GM12864 (cell line): ENCODE results near the gene LRBA.

Experiments used
- DNase-seq: peaks from one replicate; pipeline ENCODE4 v3.0.0-alpha.2; 2011; ENCODE audit warnings: low read depth
- H3K4me3 ChIP-seq: 2 replicates; pipeline ENCODE4 v1.5.1; 2011; ENCODE audit warnings: mild to moderate bottlenecking, low read depth, low read length, control low read depth
- TF ChIP-seq, protein P1 (sequence below): IDR thresholded peaks from 2 replicates; pipeline ENCODE4 v1.5.1; 2011; ENCODE audit warnings: low read depth, mild to moderate bottlenecking, moderate library complexity, low read length, control low read depth, inconsistent platforms; ENCODE audit errors: missing control alignments

Gene LRBA

GRCh38 chr4:150256225-150256620 is 758.9 kb downstream of the LRBA start:
- DNase-seq, result no peak
- no peak overlapping the region for H3K4me3 ChIP-seq
- TF ChIP-seq, protein P1, sequence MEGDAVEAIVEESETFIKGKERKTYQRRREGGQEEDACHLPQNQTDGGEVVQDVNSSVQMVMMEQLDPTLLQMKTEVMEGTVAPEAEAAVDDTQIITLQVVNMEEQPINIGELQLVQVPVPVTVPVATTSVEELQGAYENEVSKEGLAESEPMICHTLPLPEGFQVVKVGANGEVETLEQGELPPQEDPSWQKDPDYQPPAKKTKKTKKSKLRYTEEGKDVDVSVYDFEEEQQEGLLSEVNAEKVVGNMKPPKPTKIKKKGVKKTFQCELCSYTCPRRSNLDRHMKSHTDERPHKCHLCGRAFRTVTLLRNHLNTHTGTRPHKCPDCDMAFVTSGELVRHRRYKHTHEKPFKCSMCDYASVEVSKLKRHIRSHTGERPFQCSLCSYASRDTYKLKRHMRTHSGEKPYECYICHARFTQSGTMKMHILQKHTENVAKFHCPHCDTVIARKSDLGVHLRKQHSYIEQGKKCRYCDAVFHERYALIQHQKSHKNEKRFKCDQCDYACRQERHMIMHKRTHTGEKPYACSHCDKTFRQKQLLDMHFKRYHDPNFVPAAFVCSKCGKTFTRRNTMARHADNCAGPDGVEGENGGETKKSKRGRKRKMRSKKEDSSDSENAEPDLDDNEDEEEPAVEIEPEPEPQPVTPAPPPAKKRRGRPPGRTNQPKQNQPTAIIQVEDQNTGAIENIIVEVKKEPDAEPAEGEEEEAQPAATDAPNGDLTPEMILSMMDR, result no peak

GRCh38 chr4:150255610-150256224 is 759.4 kb downstream of the LRBA start:
- TF ChIP-seq, protein P1, result no peak
- DNase-seq, result no peak

DNA sequence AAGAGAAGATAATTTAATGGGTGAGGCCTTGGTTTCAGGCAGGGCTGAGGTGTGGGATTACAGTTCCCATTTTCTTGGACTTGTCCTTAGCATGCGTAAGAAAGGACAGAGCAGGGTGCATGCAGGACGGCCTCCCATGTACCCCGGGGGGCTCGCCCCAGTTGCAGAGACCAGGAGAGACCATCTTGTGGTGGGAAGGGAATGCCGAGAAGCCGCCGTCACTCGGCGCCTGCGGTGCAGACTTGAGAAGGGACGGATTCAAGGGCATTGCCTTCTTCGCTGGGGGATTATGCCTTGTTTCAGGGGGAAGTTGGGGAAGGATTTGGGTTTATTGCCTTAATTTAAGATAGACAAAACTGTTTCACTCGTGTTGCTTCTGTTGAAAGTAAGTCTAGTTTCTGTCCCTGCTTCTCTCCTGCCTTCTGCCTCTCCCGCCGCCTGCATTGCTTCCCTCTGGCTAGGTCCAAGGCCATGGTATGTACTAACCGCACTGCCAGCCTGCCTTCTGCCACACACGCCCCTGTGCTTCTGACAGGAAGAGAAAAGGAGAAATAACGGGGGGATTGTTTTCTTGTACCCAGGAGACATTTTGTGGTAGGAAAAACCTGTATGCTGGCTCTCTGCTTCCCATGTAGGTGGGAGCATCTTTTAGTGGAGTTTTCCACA is 761.0 kb downstream of the LRBA start:
- no peak for DNase-seq
- no peak overlapping the region for H3K4me3 ChIP-seq

More at GRCh38 chr4:150255610-150256224, 759.4 kb downstream of the LRBA start:
- H3K4me3 ChIP-seq, result no peak overlapping the region

DNA sequence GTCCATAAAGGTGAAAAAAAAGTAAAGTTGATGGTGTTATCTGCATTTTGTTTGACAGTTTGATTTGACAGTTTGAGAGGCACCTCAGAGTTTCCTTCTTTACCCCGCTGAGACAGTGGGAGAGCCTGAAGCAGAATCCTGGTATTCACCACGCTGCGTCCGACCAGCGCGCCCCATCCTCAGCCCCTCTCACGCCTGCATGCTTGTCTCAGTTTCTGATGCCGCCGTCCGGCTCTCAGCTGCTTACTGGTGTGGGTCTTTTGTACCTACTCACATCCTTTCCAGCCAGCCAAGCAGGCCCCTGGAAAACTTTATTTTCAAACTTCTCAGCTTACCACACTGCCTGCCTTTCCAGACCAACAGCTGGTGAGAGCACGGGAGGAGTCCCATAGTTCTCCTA is 761.7 kb downstream of the LRBA start:
- no peak for DNase-seq
- TF ChIP-seq, protein P1, result no peak
- H3K4me3 ChIP-seq, result no peak overlapping the region

More for the DNA sequence above, 761.0 kb downstream of the LRBA start:
- TF ChIP-seq, protein P1, result no peak

GRCh38 chr4:150252741-150253140 is 762.3 kb downstream of the LRBA start:
- no peak for DNase-seq
- TF ChIP-seq, protein P1, result no peak
- no peak overlapping the region for H3K4me3 ChIP-seq

DNA sequence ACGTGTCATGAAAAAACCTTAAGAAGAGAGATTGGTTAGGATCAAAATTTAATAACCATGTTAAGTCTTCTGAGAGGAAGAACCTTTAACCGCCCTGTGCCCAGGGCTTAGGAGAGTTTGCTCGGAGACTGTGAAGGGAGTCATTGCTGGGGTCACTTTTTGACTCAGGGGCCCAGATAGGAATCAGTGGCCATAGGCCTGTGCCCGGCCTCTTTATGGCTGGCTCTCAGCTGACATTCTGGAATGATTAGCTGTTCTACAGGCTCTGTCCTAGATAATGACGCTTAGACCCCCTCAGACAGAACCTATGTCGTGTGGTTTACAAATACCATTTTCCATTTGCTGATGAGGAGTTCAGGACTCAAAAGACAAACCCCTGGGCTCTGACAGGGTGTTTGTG is 762.8 kb downstream of the LRBA start:
- no peak overlapping the region for H3K4me3 ChIP-seq
- TF ChIP-seq, protein P1, result no peak

More for the DNA sequence above, 762.8 kb downstream of the LRBA start:
- no peak for DNase-seq
